GM21723 (cell line): ENCODE measurements around the gene UCP2.

Experiments
- ATAC-seq: cut with Tn5 transposase; IDR thresholded peaks from one replicate; pipeline ENCODE4 v1.9.1; 2021; ENCODE audit warnings: mild to moderate bottlenecking, moderate library complexity; ENCODE audit not compliant: unreplicated experiment

UCP2 gene

DNA sequence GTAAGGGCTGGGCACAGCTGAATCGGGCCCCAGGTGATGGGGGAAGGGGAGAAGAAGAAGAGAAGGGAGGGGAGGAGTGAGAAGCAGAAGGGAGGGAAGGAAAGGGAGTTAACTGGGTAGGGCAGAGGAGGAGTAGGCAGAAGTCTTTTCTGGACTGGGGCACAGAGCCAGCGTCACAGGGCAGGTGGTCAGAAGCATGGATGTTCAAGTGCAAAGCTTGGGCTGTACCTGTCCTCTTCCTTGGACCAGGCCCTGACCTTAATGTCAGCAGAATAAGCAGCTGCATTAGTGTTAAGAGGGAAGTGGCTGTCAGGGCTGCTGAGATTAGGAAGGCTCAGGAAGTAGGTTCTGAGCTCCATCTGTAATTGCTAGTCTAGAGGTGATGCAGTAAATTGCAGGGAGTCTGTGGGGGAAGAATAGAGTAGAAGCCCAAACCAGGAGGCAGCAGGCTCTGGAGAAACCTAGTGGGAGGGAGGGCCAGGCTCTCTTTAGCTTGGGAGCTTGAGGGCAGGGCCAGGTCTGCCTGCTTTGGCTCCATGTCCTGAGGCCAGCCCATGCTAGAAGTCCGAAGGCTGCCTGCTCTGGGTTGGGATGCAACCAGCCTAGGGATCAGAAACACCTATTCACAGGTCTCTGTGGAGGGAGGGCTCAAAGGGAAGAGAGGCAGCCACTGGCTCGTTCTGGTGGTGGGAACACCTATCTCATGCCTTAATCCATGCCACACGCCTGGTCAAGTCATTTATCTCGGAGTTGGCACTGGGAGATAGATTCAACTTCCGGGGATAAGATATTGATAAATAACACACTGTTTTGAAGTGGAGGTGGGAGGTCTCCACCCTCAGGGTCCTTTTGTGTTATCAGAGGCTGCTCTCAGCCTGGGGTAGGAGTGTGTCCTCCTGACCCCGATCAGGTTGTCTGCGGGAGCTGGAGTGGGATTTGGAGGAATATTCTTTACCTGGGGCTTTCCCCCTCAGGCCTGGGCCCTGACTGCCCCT lies 28.0 kb upstream of the UCP2 start:
- no peak for ATAC-seq

DNA sequence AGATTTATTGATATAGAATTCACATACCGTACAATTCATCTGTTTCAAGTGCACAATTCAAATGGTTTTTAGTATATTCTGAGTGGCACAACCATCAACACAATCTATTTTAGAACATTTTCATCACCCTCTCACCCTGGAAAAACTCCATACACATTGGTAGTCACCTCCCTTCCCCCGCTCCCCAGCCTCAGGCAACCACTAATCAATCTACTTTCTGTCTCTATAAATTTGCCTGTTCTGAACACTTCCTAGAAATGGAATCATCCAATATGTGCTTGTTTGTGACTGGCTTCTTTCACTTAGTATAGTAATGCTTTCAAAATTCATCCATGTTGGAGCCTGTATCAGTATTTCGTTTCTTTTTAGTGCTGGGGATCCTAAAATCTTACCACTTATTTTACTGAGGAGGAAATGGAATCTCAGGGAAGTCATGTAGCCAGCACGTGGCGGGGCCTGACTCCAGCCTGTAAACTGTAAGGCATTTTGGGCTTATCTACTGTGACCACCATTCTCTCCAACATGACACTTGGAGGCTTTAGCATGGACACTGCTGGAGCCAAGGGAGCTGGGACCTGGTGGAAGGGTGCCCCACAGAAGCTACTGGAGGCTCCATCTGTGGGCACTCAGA lies 27.1 kb upstream of the UCP2 start:
- no peak for ATAC-seq

DNA sequence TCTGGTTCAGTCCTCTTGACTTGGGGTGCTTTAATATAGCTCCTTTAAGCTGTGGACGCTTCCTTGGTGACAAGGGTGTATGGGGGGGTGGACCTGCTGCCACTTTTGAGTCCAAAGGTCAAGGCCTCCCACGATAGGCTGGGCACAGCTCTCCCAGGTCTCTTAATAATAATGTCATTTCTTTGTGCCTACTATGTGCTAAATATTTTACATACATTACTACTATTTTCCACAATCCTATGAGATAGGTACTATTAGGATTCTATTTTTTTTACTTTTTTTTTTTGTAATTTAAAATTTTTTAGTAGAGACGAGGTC lies 26.5 kb upstream of the UCP2 start:
- no peak for ATAC-seq

DNA sequence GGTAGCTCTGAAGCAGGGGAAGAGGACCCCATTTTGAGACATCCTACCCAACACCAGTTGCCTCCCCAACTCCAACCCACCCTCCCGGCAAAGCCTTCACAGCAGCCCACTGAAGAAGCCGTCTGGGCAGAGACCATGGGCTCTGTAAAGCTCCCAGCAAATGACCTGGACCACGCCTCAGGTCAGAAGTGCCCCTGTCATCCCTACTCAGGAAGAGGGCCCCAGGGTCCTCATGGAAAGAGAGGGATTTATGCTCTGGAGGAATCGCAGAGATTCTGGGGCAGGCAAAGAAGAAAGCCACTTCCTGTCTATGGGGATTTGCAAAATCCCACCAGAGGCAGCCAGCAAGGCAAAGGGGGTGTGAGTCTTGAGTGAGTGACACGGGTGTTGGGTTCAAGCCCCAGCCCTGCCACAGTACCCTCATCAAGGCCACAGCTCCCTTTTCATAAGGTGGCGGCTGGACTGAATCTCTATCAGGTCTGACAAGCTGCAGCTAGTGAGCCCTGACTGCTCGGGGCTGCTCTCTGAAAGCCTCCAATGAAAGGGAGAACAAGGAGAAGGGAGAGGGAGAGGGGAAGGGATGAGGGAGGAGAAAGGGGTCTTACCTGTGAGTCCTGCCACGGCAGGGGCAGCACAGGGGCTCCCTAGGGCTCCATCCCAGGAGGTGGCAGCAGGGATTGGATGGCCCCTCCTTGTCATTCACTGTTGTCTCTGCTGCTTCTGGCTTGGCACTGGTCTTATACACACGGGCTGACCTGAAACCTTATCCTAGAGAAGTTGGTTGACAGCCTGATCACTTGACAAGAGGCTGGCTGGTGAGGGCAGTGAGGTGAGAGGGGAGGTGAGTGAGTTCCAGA lies 26.0 kb upstream of the UCP2 start, which contains the start of gene UCP3:
Gene UCP3 (minus strand): TSS at position 713 of the 857 bp plus-strand sequence. CDS start 2,043 bp downstream, outside the sequence.
- ATAC-seq = no peak

DNA sequence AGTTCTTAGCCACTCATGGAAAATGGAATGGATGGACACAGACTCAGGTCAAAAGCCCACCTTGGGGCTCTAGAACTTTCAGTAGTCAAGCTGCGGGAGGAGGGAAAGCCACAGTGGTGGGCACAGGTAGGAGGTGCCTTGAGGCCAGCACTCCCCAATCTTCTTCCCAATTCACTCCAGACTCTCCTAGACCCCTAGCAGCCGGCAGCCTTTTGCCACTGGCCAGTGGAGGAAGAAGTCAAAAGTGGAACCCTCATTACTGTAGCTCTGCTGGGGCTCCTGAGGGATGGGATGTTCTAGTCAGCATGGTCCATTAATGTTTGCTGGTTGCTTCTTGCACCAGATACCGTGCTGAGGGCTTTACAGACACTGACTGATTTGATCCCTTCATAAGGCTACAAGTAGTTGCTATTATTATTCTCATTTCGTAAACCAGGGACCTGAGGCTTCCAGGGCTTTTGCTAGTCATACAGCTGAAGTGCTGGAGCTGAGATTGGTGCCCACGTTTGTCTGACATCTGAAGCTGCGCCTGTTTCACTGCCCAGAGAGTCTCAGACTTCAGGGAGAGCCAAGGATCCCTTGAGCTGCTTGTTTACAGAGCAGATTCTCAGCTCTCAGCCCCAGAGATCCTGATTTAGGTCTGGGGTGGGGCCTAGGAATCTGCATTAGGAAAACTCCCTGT lies 25.2 kb upstream of the UCP2 start:
- no peak for ATAC-seq

DNA sequence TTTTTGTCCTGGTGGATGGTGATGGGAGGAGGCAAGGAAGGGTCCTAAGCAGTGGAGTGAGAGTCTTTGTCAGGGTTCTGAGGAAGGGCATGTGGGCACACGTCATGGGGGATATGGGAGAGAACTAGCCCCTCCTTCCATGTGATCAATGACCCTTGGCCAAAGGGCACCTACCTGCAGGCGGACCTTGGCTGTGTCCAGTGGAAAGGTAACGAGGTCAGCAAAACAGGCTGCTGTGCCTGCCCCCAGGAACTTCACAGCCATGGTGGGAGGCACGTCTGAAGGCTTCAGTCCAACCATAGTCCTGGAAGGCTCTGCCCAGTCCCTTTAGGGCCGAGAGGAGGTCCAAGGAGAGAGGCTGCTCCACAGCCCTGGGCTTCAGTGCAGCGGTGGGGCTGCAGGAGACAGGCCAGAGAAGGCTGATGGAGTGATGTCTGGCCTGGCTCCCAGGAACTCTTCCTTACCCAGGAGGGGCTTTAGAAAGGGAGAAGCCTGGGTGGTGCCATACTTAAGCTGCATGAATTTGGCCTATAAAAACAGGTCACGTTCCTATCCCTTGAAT lies 24.2 kb upstream of the UCP2 start:
- no peak for ATAC-seq

DNA sequence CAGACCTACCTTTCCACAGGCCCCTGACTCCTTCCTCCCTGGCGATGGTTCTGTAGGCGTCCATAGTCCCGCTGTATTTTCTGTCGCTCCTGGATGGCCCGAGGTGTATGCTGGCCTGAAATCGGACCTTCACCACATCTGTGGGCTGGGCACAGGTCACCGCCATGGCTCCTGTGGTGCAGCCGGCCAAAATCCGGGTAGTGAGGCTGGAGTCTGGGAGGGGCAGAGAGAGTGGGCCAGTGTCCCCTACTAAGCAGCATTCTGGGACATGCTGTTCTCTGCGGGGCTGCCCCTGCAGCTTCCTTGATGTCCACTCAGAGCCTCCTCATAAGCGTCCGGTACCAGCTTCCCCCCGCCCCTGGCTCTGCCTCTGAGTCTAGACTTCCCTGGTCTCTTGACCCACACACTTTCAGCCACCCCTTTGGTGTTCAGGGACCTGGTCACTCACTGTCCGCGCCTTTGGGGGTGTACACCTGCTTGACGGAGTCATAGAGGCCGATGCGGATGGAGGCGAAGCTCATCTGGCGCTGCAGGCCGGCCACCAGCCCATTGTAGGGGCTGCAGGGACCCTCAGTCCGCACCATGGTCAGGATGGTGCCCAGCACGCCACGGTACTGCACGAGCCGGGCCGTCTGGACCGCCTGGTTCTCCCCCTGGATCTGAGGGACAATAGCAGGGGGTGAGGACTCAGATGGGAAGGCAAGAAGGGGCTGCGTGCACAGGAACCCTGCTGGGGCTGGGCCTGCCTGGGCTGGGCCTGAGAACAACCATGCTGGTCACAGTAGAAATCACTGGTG lies 23.3 kb upstream of the UCP2 start:
- ATAC-seq = no peak

DNA sequence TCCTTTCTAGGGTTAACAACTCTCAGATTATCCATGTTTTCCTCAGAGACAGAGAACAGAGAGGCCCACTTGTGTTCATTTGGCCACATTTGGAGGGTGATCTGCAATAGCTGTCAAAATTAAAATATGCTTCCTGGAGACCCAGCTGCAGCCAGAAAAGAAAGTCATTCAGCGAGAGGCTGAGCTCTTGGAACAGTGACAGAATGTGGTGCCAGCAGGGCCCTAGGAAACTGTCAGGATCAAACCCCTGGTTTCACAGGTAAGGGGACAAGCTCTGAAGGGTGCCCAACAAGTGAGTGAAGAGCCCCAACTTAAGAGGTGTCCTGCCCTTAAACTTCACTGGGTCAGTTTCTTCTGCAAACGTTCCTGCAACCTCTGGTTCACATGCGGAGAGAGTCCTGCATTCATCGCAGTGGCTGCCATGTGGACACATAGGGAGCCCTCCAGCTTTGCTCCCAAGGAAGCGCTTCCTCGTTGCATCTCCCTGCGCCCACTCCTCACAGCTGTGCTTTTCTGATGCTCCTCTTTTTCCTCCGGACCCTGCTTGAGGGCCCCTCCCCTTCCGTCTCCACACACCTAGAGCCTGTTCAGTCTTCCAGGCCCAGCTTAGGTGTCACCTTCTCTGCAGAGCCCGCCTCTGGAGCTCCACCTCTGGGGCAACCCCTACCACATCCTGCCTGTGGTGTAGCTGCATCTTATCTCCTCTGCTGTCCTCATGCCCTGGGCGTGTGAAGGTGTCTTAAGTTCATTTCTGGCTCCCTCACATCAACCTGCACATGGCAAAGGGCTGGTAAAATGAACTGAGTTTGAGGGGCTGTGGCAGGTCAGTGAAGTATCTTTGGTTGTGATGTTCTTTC lies 22.3 kb upstream of the UCP2 start:
- ATAC-seq = no peak

DNA sequence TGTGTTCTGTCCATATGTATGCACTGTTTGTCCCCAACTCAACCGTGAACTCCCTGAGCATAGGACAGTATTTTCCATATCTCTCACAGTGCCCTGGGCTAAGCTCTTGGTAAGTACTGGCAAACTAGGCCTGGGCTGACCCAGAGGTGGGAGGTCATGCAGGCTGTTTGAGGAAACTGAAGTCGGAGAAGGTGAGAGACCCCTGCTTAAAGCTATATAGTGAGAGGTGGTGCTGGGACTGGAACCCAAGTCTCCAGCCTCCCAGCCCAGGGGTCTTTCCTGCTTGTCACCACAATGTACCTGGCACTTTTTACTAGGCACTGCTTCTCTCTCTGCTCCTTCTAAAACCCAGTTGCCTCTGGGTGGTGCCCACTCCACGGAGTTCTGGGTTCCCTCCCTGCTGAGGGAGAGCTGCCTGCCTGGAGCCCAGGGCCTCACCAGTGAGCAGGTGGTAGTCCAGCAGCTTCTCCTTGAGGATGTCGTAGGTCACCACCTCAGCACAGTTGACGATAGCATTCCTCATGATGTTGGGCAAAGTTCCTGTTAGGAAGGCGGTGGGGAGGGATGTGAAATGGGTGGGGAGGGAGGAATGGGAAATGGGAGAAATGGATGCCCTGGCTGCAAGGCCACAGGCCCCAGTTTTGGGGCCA lies 21.5 kb upstream of the UCP2 start:
- no peak for ATAC-seq

DNA sequence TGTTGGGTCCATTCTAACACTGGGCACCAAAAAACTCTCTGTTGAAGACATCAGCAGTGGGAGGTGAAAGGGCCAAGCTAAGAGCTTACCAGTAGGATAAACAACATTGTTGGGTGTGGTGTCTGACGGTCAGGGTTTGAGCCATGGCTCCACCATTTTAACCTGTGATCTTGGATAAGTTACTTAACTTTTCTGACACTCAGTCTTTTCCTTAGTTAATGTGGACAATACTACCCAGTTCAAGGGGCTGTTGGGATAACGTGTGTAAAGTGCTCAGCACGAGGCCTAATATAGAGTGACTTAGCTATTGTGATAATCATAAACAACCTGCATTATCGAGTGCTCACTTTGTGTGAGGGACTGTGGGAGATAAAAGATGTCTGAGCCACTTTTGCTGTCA lies 20.2 kb upstream of the UCP2 start:
- no peak for ATAC-seq

DNA sequence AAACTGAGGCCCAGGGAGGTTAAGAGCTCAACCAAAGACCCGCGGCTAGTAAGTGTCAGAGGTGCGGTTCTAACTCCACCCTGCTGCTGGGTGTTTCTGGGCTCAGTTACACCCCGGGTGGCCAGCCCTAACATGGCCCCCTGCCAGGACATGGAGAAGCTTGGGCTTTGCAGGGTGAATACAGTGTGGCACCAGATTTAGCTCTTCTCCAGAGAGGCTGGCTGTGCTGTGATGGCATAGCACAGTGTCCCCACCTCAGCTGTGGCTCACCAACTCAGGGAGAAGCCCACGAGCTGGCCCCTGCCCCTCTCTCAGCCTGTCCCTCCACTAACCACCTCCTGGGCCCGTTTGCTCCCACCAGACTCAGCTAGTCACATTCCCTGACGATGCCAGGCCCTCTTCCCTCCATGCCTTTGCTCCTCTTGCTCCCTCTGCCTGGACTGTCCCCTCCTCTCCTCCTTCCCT lies 19.2 kb upstream of the UCP2 start:
- no peak for ATAC-seq

DNA sequence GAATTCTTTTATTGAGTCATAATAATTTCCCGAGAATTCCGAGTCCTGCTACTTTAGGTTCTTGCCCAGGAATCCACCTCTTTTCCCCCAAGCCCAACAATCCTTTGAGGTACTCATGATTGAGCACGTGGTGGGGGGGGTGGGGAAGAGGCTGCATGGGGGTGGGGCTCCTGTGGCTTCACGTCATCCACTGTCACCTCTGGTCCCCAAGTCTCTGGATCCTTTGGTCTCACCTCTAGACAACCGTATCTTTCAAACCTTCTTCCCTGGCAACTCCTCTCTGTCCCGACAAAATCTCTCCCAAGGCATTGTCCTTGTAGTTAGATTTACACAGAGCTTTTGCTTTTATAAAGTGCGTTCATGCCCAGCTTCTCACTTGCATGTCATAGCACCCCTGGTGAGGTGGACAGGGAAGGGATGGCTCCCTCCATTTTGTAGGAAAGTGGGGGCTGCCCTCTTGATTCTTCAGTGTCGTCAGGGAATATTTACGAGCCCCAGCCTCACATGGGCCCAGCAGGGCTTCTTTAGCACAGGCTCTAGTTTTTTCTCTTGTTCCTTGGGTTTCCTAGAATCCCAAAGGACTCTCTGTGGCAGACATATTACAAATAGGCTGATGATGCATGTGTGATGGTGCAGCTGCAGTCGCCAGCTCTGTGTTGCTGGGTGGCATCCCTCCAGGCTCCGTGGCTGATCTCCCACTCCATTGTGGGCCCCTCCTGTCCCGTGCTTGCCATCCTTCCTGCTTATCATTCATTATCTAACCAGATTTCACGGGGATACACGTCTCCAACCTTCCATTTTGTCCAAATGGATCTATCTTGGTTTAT lies 17.9 kb upstream of the UCP2 start:
- ATAC-seq = no peak

DNA sequence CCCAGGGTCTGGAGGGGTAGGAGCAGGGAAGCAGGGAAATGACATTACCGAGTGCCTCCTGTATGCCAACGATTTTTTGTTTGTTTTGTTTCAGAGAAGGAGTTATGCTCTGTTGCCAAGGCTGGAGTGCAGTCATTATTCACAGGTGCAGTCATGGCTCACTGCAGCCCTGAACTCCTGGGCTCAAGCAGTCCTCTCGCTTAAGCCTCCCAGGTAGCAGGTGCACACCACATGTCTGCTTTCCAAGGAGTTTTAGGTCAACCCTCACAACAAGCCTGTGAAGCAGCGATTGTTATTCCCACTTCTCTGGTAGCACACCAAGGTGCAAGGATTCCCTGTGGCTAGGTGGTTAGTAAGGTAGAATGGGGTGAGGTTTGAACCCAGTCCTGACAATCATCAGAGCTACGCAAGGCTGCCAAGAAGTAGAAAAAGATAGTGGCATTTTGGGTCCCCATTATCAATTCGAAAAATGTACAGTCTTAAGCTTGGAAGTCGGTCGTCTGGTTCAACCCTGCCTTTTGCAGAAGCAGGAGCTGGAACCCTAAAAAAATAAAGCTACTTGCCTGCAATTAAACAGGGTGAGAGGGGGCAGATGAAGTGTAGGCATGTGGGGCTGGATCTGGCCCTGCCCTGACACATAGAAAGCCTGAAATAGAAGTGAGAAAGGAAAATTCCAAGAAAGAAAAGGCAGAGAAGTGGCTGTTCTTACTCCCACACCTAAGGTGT lies 17.1 kb upstream of the UCP2 start:
- ATAC-seq = no peak

DNA sequence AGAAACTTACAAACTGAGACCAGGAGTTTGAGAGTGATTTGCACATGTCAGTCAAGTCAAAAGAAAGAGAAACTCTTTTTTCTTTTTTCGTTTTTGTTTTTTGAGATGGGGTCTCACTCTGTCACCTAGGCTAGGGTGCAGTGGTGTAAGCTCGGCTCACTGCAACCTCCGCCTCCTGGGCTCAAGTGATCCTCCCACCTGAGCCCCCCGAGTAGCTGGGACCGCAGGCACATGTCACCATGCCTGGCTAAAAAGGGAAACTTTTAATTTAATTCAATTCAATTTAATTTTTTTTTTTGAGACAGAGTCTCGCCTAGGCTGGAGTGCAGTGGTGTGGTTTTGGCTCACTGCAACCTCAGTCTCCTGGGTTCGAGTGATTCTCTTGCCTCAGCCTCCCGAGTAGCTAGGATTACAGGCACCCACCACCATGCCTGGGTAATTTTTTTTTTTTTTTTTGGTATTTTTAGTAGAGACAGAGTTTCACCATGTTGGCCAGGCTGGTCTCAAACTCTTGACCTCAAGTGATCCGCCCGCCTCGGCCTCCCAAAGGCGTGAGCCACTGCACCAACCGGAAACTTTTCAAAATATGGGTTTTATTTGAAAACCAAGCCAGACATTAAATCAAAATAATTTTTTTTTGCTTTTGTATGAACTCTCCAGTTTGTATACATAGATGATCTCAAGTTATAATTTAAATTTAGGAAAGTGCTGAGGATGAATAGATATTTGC lies 16.4 kb upstream of the UCP2 start:
- no peak for ATAC-seq

DNA sequence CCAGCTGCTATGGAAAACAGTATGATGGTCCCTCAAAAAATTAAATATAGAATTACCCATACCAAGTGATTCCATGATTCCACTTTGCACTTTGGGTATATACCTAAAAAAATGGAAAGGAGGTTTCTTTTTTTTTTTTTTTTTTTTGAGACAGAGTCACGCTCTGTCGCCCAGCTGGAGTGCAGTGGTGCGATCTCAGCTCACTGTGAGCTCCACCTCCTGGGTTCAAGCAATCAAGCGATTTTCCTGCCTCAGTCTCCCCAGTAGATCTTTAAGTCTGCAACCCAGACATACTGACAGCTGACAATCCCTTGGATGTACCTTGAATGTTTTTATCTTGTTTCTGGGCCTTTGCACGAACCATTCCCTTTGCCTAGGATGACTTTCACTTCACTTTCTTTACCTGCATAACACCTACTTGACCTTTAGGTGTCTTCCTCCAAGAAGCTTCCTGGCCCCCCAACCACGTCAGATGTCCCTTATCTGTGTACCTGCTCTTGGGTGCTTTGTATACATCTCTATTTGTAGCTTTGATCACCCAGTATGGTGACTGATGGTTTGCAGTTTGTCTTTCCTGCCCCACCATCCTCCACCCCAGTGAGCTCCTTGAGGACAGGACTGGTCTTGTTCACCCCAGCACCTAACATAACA lies 14.6 kb upstream of the UCP2 start:
- no peak for ATAC-seq
